K562 (cell line): Measurements from ENCODE around the gene BRCA1. TPM values are rescaled to one million over a fixed set of nuclear protein-coding genes. Genes with fewer than 3 reads are reported as not detected.
"Not testable (repeated sequence)": the region's sequence is repeated elsewhere in the genome, so short reads cannot be mapped to it uniquely, and the experiment has no call there.

Experiments used
- ATAC-seq: fragments of 200-7000 bp; cut with Tn5 transposase; 3 replicates; pipeline ENCODE4 v1.9.1; 2020; ENCODE audit warnings: moderate library complexity
- BruUV-seq: library from RNA; stranded (reverse); fragments of 400-500 nt; replicated peaks from 2 replicates; lab custom pipeline; 2021; lab: Mats Ljungman, UMichigan
- CTCF ChIA-PET: fragments of 300-600 bp; formaldehyde crosslinking; extraction: SDS; loops from one replicate; lab custom pipeline; 2021; ENCODE audit warnings: low intra/inter-chr PET ratio; lab: Yijun Ruan, JAX
- POLR2A ChIA-PET: fragments of 300-600, 350-650 bp; sonication (Branson Sonifier 250); formaldehyde crosslinking; extraction: SDS; loops from one replicate; lab custom pipeline; 2021; ENCODE audit warnings: antibody characterized with exemption, inconsistent platforms; lab: Yijun Ruan, JAX
- DNase-seq, 4 experiments: peaks; one replicate each; pipeline versions ENCODE4 v3.0.0 to v3.0.0-alpha.2; 2011 to 2018; ENCODE audit warnings: low spot score in 3 of 4, mixed read lengths in 3 of 4; ENCODE audit errors: extremely low read depth in 1 of 4
- FAIRE-seq: peaks from 2 replicates; lab custom pipeline; 2011; peaks lifted over from hg19 to GRCh38; lab: Jason Lieb, UNC
- H2AFZ ChIP-seq: 2 replicates; pipeline ENCODE4 v1.6.0; 2011; ENCODE audit warnings: low read depth, low read length, control low read depth, inconsistent platforms
- H3K27ac ChIP-seq: fragments of 200-600 bp; 3 replicates; pipeline ENCODE4 v1.8.0; 2011; ENCODE audit warnings: low read depth, mild to moderate bottlenecking, control low read depth, inconsistent platforms, low read length, moderate library complexity, mixed read lengths; ENCODE audit errors: extremely low read depth
- H3K27me3 ChIP-seq, 2 experiments: fragments of 300-600 bp in 1 of 2; 2 replicates in 1 of 2; 3 replicates in 1 of 2; pipeline versions ENCODE4 v1.6.0 to v1.8.0; 2011; ENCODE audit warnings: inconsistent platforms in 2 of 2, low read length in 2 of 2, mild to moderate bottlenecking in 1 of 2, mixed read lengths in 1 of 2, moderate library complexity in 1 of 2; ENCODE audit not compliant: control insufficient read depth in 2 of 2, insufficient read depth in 2 of 2
- H3K36me3 ChIP-seq: fragments of 300-600 bp; 3 replicates; pipeline ENCODE4 v1.8.0; 2011; ENCODE audit warnings: mild to moderate bottlenecking, low read length, inconsistent platforms; ENCODE audit not compliant: control insufficient read depth, insufficient read depth
- H3K4me1 ChIP-seq, 2 experiments: fragments of 200-600 bp in 1 of 2; replicated peaks in 1 of 2; 2 replicates in 1 of 2; 3 replicates in 1 of 2; pipeline versions ENCODE4 v1.5.1 to v1.8.0; 2011; ENCODE audit warnings: inconsistent platforms in 2 of 2, low read length in 2 of 2, mild to moderate bottlenecking in 1 of 2, mixed read lengths in 1 of 2, moderate library complexity in 1 of 2; ENCODE audit not compliant: control insufficient read depth in 2 of 2, insufficient read depth in 2 of 2
- H3K4me2 ChIP-seq: 2 replicates; pipeline ENCODE4 v1.6.1; 2011; ENCODE audit warnings: low read length, control low read depth, inconsistent platforms, mixed read lengths; ENCODE audit not compliant: insufficient read depth
- H3K4me3 ChIP-seq: fragments of 200-600 bp; sonication (generic), shearing (Covaris generic); 2 replicates; pipeline ENCODE4 v1.5.1; 2016; ENCODE audit warnings: control low read depth, inconsistent platforms
- H3K79me2 ChIP-seq: fragments of 200-600 bp; 3 replicates; pipeline ENCODE4 v1.8.0; 2011; ENCODE audit warnings: low read length, inconsistent platforms; ENCODE audit not compliant: control insufficient read depth, insufficient read depth
- H3K9ac ChIP-seq, 2 experiments: 2 replicates each; pipeline versions ENCODE4 v1.6.0 to v1.6.1; 2011; ENCODE audit warnings: low read depth in 2 of 2, low read length in 2 of 2, control low read depth in 1 of 2, inconsistent platforms in 1 of 2, mild to moderate bottlenecking in 1 of 2, mixed read lengths in 1 of 2; ENCODE audit not compliant: insufficient read depth in 1 of 2
- H3K9me1 ChIP-seq: one replicate; pipeline ENCODE4 v1.6.0; 2011; ENCODE audit warnings: inconsistent platforms, mild to moderate bottlenecking, low read length, moderate library complexity; ENCODE audit not compliant: control insufficient read depth, insufficient read depth
- H3K9me3 ChIP-seq: replicated peaks from 2 replicates; pipeline ENCODE4 v1.5.1; 2011; ENCODE audit warnings: low read depth, low read length, inconsistent platforms; ENCODE audit not compliant: control insufficient read depth, insufficient read depth
- H4K20me1 ChIP-seq: replicated peaks from 2 replicates; pipeline ENCODE4 v1.6.1; 2011; ENCODE audit warnings: low read length, inconsistent platforms, mixed read lengths; ENCODE audit not compliant: control insufficient read depth, insufficient read depth
- RBM25 ChIP-seq: fragments of 200-400 bp; formaldehyde crosslinking; IDR thresholded peaks from 2 replicates; pipeline ENCODE4 v1.6.1; 2018; ENCODE audit warnings: low read length, low read depth, moderate library complexity; ENCODE audit not compliant: severe bottlenecking
- SLC30A9 ChIP-seq: fragments of 250-450 bp; sonication (Bioruptor Pico); IDR thresholded peaks from 2 replicates; pipeline ENCODE4 v1.8.0; 2022; ENCODE audit warnings: mild to moderate bottlenecking, moderate library complexity
- WGBS: fragments of 100-300 bp; shearing (Covaris generic); methylation state at CpG from one replicate; pipeline ENCODE4 v1.1.6; 2016; ENCODE audit warnings: low coverage, mixed read lengths; ENCODE audit not compliant: insufficient coverage; ENCODE audit errors: missing lambda C conversion rate; 5-methylcytosine and 5-hydroxymethylcytosine counted together
- in situ Hi-C: fragments of 300-500 bp; cut with MboI; formaldehyde crosslinking; loops from 4 replicates; pipeline ENCODE4 v1.15.0; 2018; ENCODE audit warnings: inconsistent platforms, mixed read lengths
- intact Hi-C: fragments of 100-400 bp; cut with micrococcal nuclease; formaldehyde crosslinking; loops from 2 replicates; pipeline ENCODE4 v1.14.2; 2022
- polyA plus RNA-seq, 8 experiments: library from polyadenylated mRNA; depleted of rRNA in 4 of 8; stranded (reverse) in 5 of 8; unstranded in 3 of 8; fragments of >200 nt; fragmentation: Nextera tagmentation in 2 of 8; fragmentation: Illumina TruSeq in 1 of 8; extraction: Ambion mirVana in 2 of 8; extraction: Trizol in 1 of 8; gene quantifications; 2 replicates each; pipeline versions ENCODE4 v1.2.1 to v1.2.3, GENCODE V29; 2011 to 2014; ENCODE audit warnings: inconsistent platforms in 1 of 8, missing spikeins in 1 of 8
- total RNA-seq, 7 experiments: library from RNA; depleted of rRNA in 6 of 7; stranded (reverse); fragments of >200 nt in 6 of 7; fragmentation: Illumina TruSeq in 2 of 7; extraction: Trizol in 2 of 7; gene quantifications; 2 replicates each; pipeline versions ENCODE4 v1.2.1 to v1.2.3, GENCODE V29; 2011 to 2021; ENCODE audit warnings: low replicate concordance in 1 of 7
- TF ChIP-seq, protein P1 (sequence below): fragments of 250-450 bp; sonication (Bioruptor Pico); IDR thresholded peaks from 2 replicates; pipeline ENCODE4 v1.4.0; 2020; ENCODE audit warnings: mild to moderate bottlenecking, moderate library complexity

The BRCA1 gene
- total and polyA plus RNA-seq, 9 of the 15 experiments (the other 6 are each of a cell fraction or from before 2014, with no cell fraction given), result 25.9 to 95.3 (median 62.3) TPM

DNA sequence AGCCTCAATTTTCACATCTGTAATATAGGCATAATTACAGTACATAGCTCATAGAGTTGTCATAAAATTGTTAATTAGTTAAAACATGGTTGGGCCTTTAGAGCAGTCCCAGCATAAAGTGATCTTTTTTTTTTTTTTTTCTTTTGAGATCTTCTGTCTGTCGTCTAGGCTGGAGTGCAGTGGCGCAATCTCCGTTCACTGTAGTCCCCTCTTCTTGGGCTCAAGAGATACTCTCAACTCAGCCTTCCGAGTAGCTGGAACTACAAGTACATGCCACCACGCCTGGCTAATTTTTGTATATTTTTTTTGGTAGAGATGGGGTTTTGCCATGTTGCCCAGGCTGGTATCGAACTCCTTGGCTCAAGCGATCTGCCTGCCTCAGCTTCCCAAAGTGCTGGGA is 69.1 kb downstream of the BRCA1 start:
- no peak overlapping the region for H3K4me3 ChIP-seq
- no peaks in the 10 kb centered on the region for H3K9me1 ChIP-seq
- H3K27me3 ChIP-seq, result no peaks in the 10 kb centered on the region
- POLR2A ChIA-PET, result no interaction called here
- H4K20me1 ChIP-seq, result no peaks in the 10 kb centered on the region
- H3K9ac ChIP-seq, result no peak overlapping the region
- H3K36me3 ChIP-seq, result peaks cover 69% of the 10 kb centered on the region
- CTCF ChIA-PET, result no interaction called here
- H3K27ac ChIP-seq, result no peak overlapping the region
- WGBS, result 100% methylated on average over 7 of the region's 7 CpGs
- FAIRE-seq (no peak), DNase-seq (no peak), ATAC-seq (no peak)
- no peak overlapping the region for H2AFZ ChIP-seq
- H3K79me2 ChIP-seq, result no peaks in the 10 kb centered on the region
- intact Hi-C loops, result no loop called here
- no peaks in the 10 kb centered on the region for H3K9me3 ChIP-seq
- no peaks in the 10 kb centered on the region for H3K4me1 ChIP-seq
- no peak overlapping the region for H3K4me2 ChIP-seq
- TF ChIP-seq, protein P1, sequence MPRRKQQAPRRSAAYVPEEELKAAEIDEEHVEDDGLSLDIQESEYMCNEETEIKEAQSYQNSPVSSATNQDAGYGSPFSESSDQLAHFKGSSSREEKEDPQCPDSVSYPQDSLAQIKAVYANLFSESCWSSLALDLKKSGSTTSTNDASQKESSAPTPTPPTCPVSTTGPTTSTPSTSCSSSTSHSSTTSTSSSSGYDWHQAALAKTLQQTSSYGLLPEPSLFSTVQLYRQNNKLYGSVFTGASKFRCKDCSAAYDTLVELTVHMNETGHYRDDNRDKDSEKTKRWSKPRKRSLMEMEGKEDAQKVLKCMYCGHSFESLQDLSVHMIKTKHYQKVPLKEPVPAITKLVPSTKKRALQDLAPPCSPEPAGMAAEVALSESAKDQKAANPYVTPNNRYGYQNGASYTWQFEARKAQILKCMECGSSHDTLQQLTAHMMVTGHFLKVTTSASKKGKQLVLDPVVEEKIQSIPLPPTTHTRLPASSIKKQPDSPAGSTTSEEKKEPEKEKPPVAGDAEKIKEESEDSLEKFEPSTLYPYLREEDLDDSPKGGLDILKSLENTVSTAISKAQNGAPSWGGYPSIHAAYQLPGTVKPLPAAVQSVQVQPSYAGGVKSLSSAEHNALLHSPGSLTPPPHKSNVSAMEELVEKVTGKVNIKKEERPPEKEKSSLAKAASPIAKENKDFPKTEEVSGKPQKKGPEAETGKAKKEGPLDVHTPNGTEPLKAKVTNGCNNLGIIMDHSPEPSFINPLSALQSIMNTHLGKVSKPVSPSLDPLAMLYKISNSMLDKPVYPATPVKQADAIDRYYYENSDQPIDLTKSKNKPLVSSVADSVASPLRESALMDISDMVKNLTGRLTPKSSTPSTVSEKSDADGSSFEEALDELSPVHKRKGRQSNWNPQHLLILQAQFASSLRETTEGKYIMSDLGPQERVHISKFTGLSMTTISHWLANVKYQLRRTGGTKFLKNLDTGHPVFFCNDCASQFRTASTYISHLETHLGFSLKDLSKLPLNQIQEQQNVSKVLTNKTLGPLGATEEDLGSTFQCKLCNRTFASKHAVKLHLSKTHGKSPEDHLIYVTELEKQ, result no peak
- TF ChIP-seq SLC30A9 (CRISPR knock-in tag) (no peak), RBM25 (peak; percentile 69)
- TF ChIP-seq, all 486 proteins: peak for 1
- no TSS peak for BruUV-seq
- in situ Hi-C loops, result no loop called here

DNA sequence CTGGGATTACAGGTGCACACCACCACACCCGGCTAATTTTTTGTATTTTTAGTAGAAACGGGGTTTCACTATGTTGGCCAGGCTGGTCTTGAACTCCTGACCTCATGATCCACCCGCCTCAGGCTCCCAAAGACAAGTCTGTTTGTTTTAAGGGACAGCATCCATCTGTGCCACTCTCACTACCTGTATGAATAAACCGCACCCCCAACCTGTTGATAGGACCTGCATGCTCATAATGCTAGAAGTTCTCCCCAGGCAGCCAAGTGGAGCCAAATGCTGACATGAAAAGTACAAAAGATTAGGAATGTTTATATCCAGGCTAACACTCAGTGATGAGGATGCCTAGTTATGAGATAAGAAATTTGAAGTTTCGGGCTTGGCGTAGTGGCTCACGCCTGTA is 72.2 kb downstream of the BRCA1 start:
- POLR2A ChIA-PET, H3K9me1 ChIP-seq, H3K9ac ChIP-seq, DNase-seq, CTCF ChIA-PET, H2AFZ ChIP-seq, H3K4me3 ChIP-seq, BruUV-seq, H3K79me2 ChIP-seq, H3K27me3 ChIP-seq, intact Hi-C loops, ATAC-seq, H3K27ac ChIP-seq, H3K4me2 ChIP-seq, FAIRE-seq, H3K9me3 ChIP-seq, H4K20me1 ChIP-seq, H3K4me1 ChIP-seq, in situ Hi-C loops: not testable (repeated sequence)
- peaks cover 73% of the 10 kb centered on the region for H3K36me3 ChIP-seq
- WGBS, result 100% methylated on average over 7 of the region's 7 CpGs
